Measurements from ENCODE around the gene XKR3. TPM values are rescaled to one million over a fixed set of nuclear protein-coding genes. Genes with fewer than 3 reads are reported as not detected.
"Not testable (repeated sequence)": the region's sequence is repeated elsewhere in the genome, so short reads cannot be mapped to it uniquely, and the experiment has no call there.

Gene XKR3
- total and polyA plus RNA-seq, 2 of the 8 experiments (the other 6 are each of a cell fraction or from before 2014, with no cell fraction given) = 0.17 TPM; not detected in 1

DNA sequence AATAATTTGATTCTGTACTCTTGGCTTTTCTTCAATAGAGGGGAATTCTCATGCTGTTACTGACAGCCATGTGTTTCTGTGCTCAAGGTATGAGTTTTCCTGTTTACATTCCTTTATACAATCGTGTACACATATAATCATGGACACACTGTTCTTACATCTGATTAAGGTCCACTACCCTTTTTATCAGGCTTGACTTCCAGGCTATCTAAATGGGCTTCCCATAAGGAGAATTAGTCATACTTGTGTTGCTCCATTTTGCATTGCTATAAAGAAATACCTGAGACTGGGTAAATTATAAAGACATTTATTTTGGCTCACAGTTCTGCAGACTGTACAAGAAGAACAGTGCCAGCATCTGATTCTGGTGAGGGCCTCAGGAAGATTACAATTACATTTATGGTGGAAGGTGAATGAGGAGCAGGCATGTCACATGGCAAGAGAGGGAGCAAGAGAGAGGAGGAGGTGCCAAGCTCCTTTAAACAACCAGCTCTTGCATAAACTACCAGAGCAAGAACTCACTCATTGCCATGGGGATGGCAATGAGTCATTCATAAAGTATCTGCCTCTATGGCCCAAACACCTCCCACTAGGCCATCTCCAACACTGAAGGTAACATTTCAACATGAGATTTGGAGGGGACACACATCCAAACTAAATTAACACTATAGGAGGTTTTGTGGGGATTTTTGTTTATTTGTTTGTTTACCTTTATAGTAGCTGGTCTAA is 26.2 kb upstream of the XKR3 start:
- H3K9ac ChIP-seq (replicated peaks in 1 of 4; ENCODE audit: extremely low read depth in 1 of 4, low read depth in 3 of 4, low read length in 3 of 4); H2AFZ ChIP-seq (ENCODE audit: low read length); H3K27me3 ChIP-seq (replicated peaks in 1 of 4; ENCODE audit: control insufficient read depth in 3 of 4, extremely low read depth in 1 of 4, insufficient read depth in 3 of 4, low read length in 3 of 4); CTCF ChIA-PET (ENCODE audit: partially characterized antibody); H3K4me3 ChIP-seq (ENCODE audit: extremely low read depth in 1 of 4, insufficient read depth in 2 of 4, low read depth in 3 of 4, low read length in 4 of 4); H3K56ac ChIP-seq (replicated peaks; ENCODE audit: insufficient read length, low read depth, low read length); H3K14ac ChIP-seq (ENCODE audit: insufficient read length); H2BK12ac ChIP-seq (ENCODE audit: low read depth, low read length); H4K91ac ChIP-seq (replicated peaks; ENCODE audit: insufficient read length, low read length); H2BK120ac ChIP-seq (replicated peaks; ENCODE audit: low read depth, low read length); H4K8ac ChIP-seq (ENCODE audit: extremely low read depth, insufficient read depth, low read length); H3K9me3 ChIP-seq (ENCODE audit: insufficient read depth in 2 of 2, low read depth in 1 of 2, low read length in 1 of 2); H2BK5ac ChIP-seq (ENCODE audit: low read depth, low read length); H3K4ac ChIP-seq (replicated peaks; ENCODE audit: insufficient read length, low read depth, low read length); H4K5ac ChIP-seq (ENCODE audit: insufficient read length, low read depth, low read length); H3K79me2 ChIP-seq (ENCODE audit: control insufficient read depth in 1 of 2, insufficient read depth in 2 of 2, low read length in 2 of 2); H3K79me1 ChIP-seq (ENCODE audit: low read depth, low read length); H3K4me1 ChIP-seq (replicated peaks in 1 of 4; ENCODE audit: control insufficient read depth in 3 of 4, insufficient read depth in 4 of 4, low read length in 3 of 4); POLR2A ChIA-PET (ENCODE audit: partially characterized antibody); DNase-seq (ENCODE audit: low read depth in 1 of 2, low spot score in 2 of 2); H4K20me1 ChIP-seq (replicated peaks in 1 of 2; ENCODE audit: control insufficient read depth in 1 of 2, insufficient read depth in 2 of 2, low read length in 2 of 2); H3K27ac ChIP-seq (ENCODE audit: low read depth, low read length); H3K4me2 ChIP-seq (ENCODE audit: insufficient read depth in 1 of 2, low read depth in 2 of 2, low read length in 2 of 2); H3K36me3 ChIP-seq (ENCODE audit: control insufficient read depth in 2 of 4, insufficient read depth in 4 of 4, low read length in 3 of 4); H3K23me2 ChIP-seq (ENCODE audit: low read depth, low read length); H3K23ac ChIP-seq (ENCODE audit: insufficient read length); H2BK15ac ChIP-seq (ENCODE audit: low read length); H3K18ac ChIP-seq (ENCODE audit: extremely low read depth, low read length); H2BK20ac ChIP-seq (ENCODE audit: low read length); FAIRE-seq; H2AK5ac ChIP-seq (ENCODE audit: low read depth, low read length): not testable (repeated sequence)
- WGBS, 2 experiments (ENCODE audit: extremely low coverage in 1 of 2, insufficient coverage in 1 of 2, insufficient read length in 1 of 2, insufficient replicate concordance in 2 of 2, low coverage in 1 of 2, low lambda C conversion rate in 2 of 2, missing lambda C conversion rate in 1 of 2) = 50% methylated on average over 1 of the region's 1 CpG; no CpG with 5 or more reads in 1 of the 2 experiments
- peak; percentile 66; the same call in 1 of the 2 replicates for TF ChIP-seq JUND (IDR thresholded peaks at IDR 0.05; ENCODE audit: low read length)
